Measurements from ENCODE around the gene RPL37A. TPM values are rescaled to one million over a fixed set of nuclear protein-coding genes. Genes with fewer than 3 reads are reported as not detected.

Gene RPL37A
- total and polyA plus RNA-seq, 12 donors = 1,773 to 6,100 (median 2,062) TPM

DNA sequence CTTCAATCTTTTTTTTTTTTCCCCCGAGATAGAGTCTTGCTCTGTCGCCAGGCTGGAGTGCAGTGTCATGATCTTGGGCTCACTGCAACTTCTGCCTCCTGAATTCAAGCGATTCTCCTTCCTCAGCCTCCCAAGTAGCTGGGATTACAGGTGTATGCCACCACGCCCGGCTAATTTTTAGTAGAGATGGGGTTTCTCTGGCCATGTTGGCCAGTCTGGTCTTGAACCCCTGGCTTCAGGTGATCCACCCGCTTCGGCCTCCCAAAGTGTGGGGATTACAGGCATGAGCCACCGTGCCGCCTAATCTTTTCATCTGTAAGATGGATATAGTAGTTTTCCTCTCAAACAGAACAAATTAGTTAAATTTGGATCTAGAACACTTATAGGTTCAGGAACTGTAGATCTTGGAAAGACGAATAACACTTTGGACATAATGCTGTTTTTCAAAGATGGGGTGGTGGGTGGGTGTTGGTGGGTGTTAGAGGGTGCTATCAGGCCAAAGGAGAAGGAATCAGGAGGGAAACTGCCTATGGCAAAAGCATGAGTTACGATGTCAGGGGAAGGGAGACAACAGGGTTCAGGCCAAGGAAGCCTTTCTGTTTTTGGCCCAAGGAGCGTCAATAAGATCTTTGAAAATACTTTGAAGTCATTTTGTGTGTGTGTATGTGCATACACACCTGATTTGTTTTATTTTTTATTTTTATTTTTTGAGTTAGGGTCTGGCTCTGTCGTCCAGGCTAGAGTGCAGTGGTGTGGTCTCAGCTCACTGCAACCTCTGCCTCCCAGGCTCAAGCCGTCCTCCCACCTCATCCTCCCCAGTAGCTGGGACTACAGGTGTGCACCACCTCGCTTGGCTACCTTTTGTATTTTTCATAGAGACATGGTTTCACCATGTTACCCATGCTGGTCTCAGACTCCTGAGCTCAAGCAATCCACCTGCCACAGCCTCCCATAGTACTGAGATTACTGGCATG lies 6.8 kb downstream of the RPL37A start:
- intact Hi-C loops (cut with DNase I) = no loop called here
- DNase-seq (no peak), ATAC-seq (no peak)
- Histone ChIP-seq H3K36me3 (peaks cover 0 to 57% (median 24%) of the 10 kb centered on the region in 9 donors), H3K4me3 (no peak overlapping the region), H3K9me3 (no peaks in the 10 kb centered on the region), H3K27ac (no peak overlapping the region), H3K4me1 (peaks cover 0 to 22% (median 14%) of the 10 kb centered on the region in 9 donors), H3K27me3 (no peaks in the 10 kb centered on the region)
- 96 to 97% methylated on average over 15 of the region's 15 CpGs for WGBS, 2 donors
- TF ChIP-seq, protein P1, sequence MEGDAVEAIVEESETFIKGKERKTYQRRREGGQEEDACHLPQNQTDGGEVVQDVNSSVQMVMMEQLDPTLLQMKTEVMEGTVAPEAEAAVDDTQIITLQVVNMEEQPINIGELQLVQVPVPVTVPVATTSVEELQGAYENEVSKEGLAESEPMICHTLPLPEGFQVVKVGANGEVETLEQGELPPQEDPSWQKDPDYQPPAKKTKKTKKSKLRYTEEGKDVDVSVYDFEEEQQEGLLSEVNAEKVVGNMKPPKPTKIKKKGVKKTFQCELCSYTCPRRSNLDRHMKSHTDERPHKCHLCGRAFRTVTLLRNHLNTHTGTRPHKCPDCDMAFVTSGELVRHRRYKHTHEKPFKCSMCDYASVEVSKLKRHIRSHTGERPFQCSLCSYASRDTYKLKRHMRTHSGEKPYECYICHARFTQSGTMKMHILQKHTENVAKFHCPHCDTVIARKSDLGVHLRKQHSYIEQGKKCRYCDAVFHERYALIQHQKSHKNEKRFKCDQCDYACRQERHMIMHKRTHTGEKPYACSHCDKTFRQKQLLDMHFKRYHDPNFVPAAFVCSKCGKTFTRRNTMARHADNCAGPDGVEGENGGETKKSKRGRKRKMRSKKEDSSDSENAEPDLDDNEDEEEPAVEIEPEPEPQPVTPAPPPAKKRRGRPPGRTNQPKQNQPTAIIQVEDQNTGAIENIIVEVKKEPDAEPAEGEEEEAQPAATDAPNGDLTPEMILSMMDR (IDR thresholded peaks at IDR 0.05) = no peak

DNA sequence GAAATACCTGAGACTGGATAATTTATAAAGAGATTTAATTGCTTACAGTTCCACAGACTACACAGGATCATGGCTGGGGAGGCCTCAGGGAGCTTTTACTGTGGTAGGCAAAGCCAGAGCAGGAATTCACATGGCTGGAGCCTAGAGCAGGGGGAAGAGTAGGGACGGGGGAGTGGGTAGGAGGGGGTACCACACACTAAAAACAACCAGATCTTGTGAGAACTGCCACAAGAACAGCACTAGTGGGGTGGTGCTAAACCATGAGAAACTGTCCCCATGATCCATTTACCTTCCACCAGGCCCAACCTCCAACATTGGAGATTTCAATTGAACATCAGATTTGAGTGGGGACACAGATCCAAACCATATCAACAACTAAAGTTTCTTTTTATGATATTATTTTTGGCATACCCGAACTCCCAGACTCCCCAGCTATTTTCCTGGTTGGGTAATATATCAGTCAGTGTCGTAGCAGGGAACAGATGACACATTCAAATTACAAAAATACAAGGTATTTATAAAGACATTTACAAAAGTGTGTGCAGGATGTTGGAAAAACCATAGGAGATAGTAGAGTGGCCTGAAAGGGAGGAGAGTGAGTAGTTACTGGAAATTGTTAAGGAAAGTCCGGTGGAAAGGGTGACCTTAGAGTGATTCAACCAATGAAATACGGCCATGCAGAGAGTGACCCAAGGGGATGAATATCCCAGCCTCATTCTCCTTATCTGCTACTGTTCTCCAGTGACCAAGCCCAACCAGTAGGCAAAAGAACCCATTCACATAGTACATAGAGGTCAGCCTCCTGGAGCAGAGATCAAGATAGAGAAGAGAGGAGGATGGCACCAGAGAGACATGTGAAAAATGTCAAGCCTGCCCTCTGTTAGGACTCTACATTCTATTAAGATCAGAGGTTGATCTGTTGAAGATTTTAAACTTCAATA lies 8.8 kb downstream of the RPL37A start:
- Histone ChIP-seq H3K36me3 (peaks cover 0 to 37% (median 9%) of the 10 kb centered on the region in 9 donors), H3K9me3 (no peaks in the 10 kb centered on the region), H3K4me1 (peaks cover 0 to 13% (median 7%) of the 10 kb centered on the region in 9 donors), H3K27me3 (no peaks in the 10 kb centered on the region), H3K4me3 (no peak overlapping the region), H3K27ac (peak overlapping the region in 3 of 10 donors; percentile 11 to 27 (median 20))
- DNase-seq (no peak), ATAC-seq (peak in 6 of 8 donors; percentile 11 to 43 (median 23))
- WGBS, 2 donors = 80 to 82% methylated on average over 5 of the region's 5 CpGs
- TF ChIP-seq, protein P1 (IDR thresholded peaks at IDR 0.05) = no peak
- intact Hi-C loops (cut with DNase I) = no loop called here

DNA sequence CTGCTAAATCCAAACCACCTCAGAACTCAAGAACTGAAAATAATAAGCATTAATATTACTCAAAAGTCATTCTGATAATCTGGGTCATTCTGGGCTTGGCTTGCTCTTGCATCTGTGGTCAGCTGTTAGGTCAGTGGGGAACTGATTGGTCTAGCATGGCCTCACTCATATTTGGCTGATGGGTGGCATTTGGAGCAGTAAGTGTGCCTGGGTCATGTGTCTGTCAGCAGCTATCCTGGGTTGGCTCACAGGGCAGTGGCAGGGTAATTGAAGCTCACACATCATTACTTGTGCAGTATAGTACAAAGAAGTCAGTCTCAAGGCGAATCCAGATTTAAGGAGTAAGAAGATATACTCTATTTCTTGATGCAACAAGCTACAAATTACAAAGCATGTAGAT lies 9.6 kb downstream of the RPL37A start:
- Histone ChIP-seq H3K4me3 (no peak overlapping the region), H3K27me3 (no peaks in the 10 kb centered on the region), H3K36me3 (peaks cover 0 to 29% (median 9%) of the 10 kb centered on the region in 9 donors), H3K27ac (peak overlapping the region in 3 of 10 donors; percentile 11 to 27 (median 20)), H3K4me1 (peaks cover 0 to 13% (median 7%) of the 10 kb centered on the region in 9 donors), H3K9me3 (no peaks in the 10 kb centered on the region)
- intact Hi-C loops (cut with DNase I) = no loop called here
- 76 to 88% methylated on average over 1 of the region's 1 CpG for WGBS, 2 donors
- DNase-seq (peak in 1 of 2 donors; percentile 39), ATAC-seq (peak; percentile 46 to 74 (median 62))
- TF ChIP-seq, protein P1 (IDR thresholded peaks at IDR 0.05) = no peak

All from heart right ventricle (tissue), 16 donors.